Testis (tissue), 3 donors: ENCODE measurements around the gene NEURL1B. TPM values are rescaled to one million over a fixed set of nuclear protein-coding genes. Genes with fewer than 3 reads are reported as not detected.
A peak's percentile ranks its signal among the peaks of the same experiment; 100 is the strongest.

ENCODE experiments used
- DNase-seq: peaks from one replicate; pipeline ENCODE4 v3.0.0-alpha.2; 2019
- H3K27ac ChIP-seq, 2 donors: fragments of 200-600 bp; sonication (generic); one replicate each; pipeline ENCODE4 v1.5.1; 2019
- H3K27me3 ChIP-seq: fragments of 200-600 bp; sonication (generic); one replicate; pipeline ENCODE4 v1.5.1; 2019
- H3K36me3 ChIP-seq: fragments of 200-600 bp; sonication (generic); one replicate; pipeline ENCODE4 v1.5.1; 2017; ENCODE audit warnings: low read depth; ENCODE audit errors: missing control alignments
- H3K4me1 ChIP-seq: fragments of 200-600 bp; sonication (generic); one replicate; pipeline ENCODE4 v1.5.1; 2019
- H3K4me3 ChIP-seq, 2 donors: fragments of 200-600 bp; sonication (generic); one replicate each; pipeline ENCODE4 v1.5.1; 2017 to 2019
- H3K9me3 ChIP-seq: fragments of 200-600 bp; sonication (generic); one replicate; pipeline ENCODE4 v1.5.1; 2017
- POLR2A ChIP-seq: fragments of 450-650 bp; IDR thresholded peaks from one replicate; pipeline ENCODE4 v1.6.1; 2017; ENCODE audit warnings: antibody characterized with exemption, mild to moderate bottlenecking, moderate library complexity
- WGBS, 2 donors: methylation state at CpG; one replicate each; pipeline ENCODE4 v1.1.5; 2018; 5-methylcytosine and 5-hydroxymethylcytosine counted together
- intact Hi-C: fragments of 100-400 bp; cut with DNase I; formaldehyde crosslinking; loops from one replicate; pipeline ENCODE4 v1.15.1; 2023; ENCODE audit warnings: low total_unique reads
- polyA plus RNA-seq: library from polyadenylated mRNA; stranded (reverse); fragments of 350-450 nt; fragmentation: Illumina TruSeq; extraction: RNeasy Lipid Tissue Mini Kit (QIAGEN cat#74804); gene quantifications from one replicate; pipeline ENCODE4 v1.2.3, GENCODE V29; 2014; ENCODE audit warnings: low read depth, low replicate concordance; ENCODE audit not compliant: insufficient read depth
- total RNA-seq, 2 donors: library from RNA; depleted of rRNA; stranded (reverse); fragments of >200 nt; gene quantifications; one replicate each; pipeline ENCODE4 v1.2.3, GENCODE V29; 2016
- TF ChIP-seq, protein P1 (sequence below), 3 experiments: fragments of 450-650 bp in 2 of 3; fragments of 200-600 bp in 1 of 3; sonication (generic) in 1 of 3; IDR thresholded peaks; one replicate each; pipeline ENCODE4 v1.5.1; 2016 to 2019; ENCODE audit warnings: antibody characterized with exemption in 3 of 3, mild to moderate bottlenecking in 2 of 3, moderate library complexity in 1 of 3

The NEURL1B gene
- total and polyA plus RNA-seq, 3 donors from 2014 or later = 15.8 to 18.1 (median 17.1) TPM

DNA sequence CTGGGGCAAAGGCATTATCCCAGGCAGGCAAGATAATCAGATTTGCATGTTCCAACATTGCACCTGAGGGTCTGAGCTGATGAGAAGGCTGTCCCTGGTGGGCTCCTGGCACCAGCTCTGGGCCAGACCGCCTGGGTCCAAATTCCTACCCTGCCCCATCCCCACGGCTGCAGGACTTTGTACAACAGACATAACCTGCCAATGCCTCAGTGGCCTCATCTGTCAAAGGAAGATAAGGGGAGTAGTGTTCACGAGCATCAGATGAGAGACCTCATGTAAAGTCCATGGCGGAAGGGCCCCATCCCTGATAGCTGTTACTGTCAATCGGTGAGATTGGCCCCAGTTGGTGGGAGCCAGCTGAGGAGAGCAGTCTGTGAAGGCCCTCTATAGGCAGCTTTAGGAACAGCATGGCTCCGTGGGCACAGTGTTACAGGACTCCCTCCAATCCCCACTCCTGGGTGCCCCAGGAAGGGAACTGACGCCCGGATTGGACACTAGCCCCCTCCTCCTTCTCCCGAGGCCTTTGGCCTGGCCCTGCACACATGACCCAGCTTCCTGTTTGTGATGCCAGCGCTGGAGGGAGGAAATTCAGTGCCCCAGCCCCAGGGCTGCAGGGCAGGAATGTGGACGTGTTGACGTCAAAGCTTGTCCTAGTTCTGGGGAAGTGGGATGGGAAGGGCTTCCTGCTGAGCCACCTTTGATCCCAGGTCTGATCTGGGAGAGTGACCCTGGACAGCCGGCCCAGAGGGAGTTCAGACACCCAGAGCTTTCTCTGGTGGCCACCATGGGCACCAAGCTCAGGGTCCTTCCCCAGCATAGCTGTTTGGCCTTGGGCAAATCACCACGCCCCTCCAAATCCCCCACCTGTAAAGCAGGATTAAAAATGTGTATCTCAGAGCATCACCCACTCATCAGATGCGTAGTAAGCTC, 73.7 kb downstream of the NEURL1B start:
- 47 to 64% methylated on average over 7 to 15 of the region's 15 CpGs for WGBS, 2 donors
- Histone ChIP-seq H3K4me1 (peaks cover 6% of the 10 kb centered on the region), H3K4me3 (no peak overlapping the region), H3K27ac (peak overlapping the region; percentile 8 to 42), H3K9me3 (no peaks in the 10 kb centered on the region), H3K27me3 (no peaks in the 10 kb centered on the region), H3K36me3 (no peaks in the 10 kb centered on the region)
- intact Hi-C loops = loop anchor here (5.0 kb wide), 1 partner anchor 218 kb away; no protein-coding TSS in a partner anchor
- TF ChIP-seq, protein P1, sequence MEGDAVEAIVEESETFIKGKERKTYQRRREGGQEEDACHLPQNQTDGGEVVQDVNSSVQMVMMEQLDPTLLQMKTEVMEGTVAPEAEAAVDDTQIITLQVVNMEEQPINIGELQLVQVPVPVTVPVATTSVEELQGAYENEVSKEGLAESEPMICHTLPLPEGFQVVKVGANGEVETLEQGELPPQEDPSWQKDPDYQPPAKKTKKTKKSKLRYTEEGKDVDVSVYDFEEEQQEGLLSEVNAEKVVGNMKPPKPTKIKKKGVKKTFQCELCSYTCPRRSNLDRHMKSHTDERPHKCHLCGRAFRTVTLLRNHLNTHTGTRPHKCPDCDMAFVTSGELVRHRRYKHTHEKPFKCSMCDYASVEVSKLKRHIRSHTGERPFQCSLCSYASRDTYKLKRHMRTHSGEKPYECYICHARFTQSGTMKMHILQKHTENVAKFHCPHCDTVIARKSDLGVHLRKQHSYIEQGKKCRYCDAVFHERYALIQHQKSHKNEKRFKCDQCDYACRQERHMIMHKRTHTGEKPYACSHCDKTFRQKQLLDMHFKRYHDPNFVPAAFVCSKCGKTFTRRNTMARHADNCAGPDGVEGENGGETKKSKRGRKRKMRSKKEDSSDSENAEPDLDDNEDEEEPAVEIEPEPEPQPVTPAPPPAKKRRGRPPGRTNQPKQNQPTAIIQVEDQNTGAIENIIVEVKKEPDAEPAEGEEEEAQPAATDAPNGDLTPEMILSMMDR (IDR thresholded peaks at IDR 0.05) = peak; percentile 66 to 91 (median 84)
- no peak for TF ChIP-seq POLR2A
- DNase-seq = peak; percentile 85

DNA sequence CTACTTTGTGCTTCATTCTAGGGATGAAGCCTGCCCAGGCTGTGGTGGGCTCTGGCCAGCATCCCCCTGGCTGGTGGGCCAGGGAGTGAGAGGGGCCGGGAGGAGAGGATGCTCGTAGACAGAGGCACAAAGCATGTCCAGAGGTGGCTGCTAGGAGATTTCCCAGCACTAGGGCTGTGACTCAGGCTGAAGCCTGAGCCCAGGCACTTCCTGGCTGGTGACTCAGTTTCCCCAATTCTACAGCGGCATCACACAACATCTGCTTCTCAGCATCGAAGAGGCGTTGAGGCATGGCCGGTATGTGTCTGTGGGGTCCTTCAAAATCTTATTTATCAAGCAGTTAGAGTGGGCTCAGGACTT, 74.3 kb downstream of the NEURL1B start:
- no peak overlapping the region for H3K4me3 ChIP-seq
- H3K9me3 ChIP-seq = no peaks in the 10 kb centered on the region
- no peaks in the 10 kb centered on the region for H3K36me3 ChIP-seq
- H3K27me3 ChIP-seq = no peaks in the 10 kb centered on the region
- peak overlapping the region; percentile 8 to 42 for H3K27ac ChIP-seq
- WGBS, 2 donors = 90 to 95% methylated on average over 6 of the region's 6 CpGs
- TF ChIP-seq POLR2A = no peak
- TF ChIP-seq, protein P1 (IDR thresholded peaks at IDR 0.05) = no peak
- H3K4me1 ChIP-seq = peaks cover 6% of the 10 kb centered on the region
- no peak for DNase-seq
- intact Hi-C loops = loop anchor here (5.0 kb wide), 1 partner anchor 217 kb away; no protein-coding TSS in a partner anchor

DNA sequence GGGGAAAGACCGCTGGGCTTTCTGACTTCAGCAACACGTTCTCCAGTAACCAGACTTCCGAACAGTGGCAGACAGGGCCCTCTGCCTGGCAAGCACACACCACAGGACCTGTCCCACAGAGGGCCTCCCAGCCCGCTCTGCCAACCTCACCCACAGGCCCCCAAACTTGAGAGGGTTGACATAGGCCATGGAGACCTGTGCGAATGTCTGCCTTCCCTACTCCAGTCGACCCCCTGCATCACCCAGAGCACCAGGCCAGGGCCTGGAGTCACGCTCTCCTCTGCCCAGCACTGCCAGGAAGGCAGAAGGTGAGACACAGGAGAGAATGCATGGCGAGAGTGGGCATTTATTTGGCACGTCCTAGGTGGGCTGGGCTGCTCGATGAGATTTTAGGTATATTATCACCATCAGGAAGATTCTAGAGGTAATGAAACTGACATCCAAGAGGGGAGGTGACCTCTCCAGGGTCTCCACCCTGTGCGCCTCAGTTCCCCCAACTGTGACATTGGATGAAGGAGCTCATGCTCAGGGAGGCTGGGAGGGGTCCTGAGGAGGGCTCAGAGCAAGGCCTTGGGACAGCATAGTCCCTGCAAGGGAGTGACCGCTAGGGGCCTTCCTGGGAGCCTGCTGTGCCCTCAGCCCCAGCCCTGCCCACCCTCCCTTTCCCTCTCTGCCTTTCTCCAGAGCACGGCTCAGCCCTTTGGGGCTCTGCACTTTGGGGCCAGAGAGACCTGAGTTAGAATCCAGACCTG, 75.0 kb downstream of the NEURL1B start:
- peak overlapping the region; percentile 8 to 42 for H3K27ac ChIP-seq
- TF ChIP-seq, protein P1 (IDR thresholded peaks at IDR 0.05) = no peak
- no peak for TF ChIP-seq POLR2A
- H3K36me3 ChIP-seq = no peaks in the 10 kb centered on the region
- no peak for DNase-seq
- peaks cover 6% of the 10 kb centered on the region for H3K4me1 ChIP-seq
- H3K9me3 ChIP-seq = no peaks in the 10 kb centered on the region
- 85 to 90% methylated on average over 11 to 13 of the region's 13 CpGs for WGBS, 2 donors
- intact Hi-C loops = loop anchor here (5.0 kb wide), 1 partner anchor 216 kb away; no protein-coding TSS in a partner anchor
- no peaks in the 10 kb centered on the region for H3K27me3 ChIP-seq
- H3K4me3 ChIP-seq = no peak overlapping the region

DNA sequence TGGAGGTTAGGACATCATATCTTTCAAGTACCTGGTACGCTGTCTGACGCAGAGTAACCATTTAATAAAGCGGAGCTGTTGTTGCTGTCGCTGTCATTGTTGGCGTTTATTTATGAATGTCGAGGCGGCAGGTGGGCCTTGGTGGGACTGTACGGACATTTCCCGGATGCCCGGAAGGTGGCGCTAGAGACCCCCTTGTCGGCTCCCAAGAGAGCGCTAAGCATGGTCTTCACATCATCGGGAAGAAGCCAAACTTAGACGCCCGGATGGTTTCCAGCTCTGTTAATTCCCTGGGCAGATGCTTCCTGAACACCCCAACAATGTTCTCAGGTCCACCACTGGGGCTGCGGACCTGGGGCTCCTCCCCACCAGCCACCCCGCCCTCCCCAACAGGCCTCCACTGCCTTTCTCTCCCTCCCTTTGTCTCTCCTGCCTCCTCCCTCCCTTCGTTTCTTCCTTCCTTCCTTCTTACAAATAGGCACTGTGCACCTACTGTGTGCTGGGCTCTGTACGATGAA, 75.8 kb downstream of the NEURL1B start:
- H3K36me3 ChIP-seq = no peaks in the 10 kb centered on the region
- no peaks in the 10 kb centered on the region for H3K27me3 ChIP-seq
- peak overlapping the region in 1 of 2 donors; percentile 33 for H3K27ac ChIP-seq
- TF ChIP-seq, protein P1 (IDR thresholded peaks at IDR 0.05) = peak; percentile 89 to 94 (median 89)
- no peak for TF ChIP-seq POLR2A
- peaks cover 6% of the 10 kb centered on the region for H3K4me1 ChIP-seq
- peak; percentile 86 for DNase-seq
- 10 to 11% methylated on average over 18 to 20 of the region's 20 CpGs for WGBS, 2 donors
- H3K9me3 ChIP-seq = no peaks in the 10 kb centered on the region
- intact Hi-C loops = loop anchor here (5.0 kb wide), 1 partner anchor 215 kb away; no protein-coding TSS in a partner anchor
- H3K4me3 ChIP-seq = no peak overlapping the region
